ENCODE results near the gene SUB1.
"Not testable (repeated sequence)": the region's sequence is repeated elsewhere in the genome, so short reads cannot be mapped to it uniquely, and the experiment has no call there.

The SUB1 gene

GRCh38 chr5:32601623-32602295, 16.4 kb downstream of the SUB1 start:
- no peak for DNase-seq

DNA sequence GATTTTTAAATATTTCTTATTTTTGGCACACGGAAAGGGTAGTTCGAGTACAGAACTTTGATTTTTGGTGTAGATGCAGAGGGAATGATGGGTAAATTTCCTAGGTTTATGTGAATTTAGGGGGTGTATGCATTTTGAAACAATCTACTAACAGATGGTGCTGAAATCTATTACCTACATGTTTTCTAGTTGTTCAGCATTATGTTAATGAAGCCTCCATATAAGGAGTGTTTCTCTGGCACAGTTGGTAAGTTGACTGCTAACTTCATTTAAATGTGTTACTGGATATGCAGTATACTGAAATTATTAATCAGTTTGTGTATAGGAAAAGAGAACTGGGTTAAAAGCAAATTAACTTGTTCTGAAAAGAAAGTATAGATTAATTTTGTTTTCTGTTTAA, 17.5 kb downstream of the SUB1 start:
- DNase-seq: no peak

DNA sequence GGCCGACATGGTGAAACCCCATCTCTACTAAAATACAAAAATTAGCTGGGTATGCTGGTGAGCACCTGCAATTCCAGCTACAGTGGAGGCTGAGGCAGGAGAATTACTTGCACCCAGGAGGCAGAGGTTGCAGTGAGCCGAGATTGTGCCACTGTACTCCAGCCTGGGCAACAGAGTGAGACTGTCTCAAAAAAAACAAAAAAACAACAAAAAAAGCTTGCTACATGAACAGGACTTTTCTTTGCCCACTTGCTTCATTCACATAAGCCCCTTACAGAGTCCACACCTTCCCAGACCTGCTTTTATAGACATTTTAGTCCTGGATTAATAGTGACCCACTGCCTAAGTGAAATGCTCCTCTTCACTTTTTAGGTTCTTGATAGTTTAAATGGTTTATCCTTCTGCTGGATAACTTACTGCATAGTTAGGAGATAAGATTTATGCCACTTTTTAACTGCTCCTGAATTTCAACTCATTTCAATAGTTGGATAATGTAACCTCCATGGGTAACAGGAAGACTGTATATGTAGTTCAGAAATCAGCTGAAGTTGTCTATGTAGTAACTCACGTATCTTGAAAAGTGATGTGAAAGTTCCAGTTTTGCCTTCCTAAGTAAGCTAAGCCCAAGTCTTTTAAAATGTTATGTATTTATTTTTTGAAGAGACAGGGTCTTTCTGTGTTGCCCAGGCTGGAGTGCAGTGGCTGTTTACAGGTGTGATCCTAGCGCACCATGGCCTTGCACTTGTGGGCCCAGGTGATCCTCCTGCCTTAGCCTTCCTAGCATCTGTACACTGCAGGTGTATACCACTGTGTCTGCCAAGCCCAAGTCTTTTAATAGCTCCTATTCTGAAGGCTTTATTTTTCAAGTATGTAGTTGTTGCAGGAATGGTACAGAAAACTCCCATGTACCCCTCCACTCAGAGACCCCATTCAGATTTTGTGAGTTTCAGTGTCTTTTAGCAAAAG, 19.7 kb downstream of the SUB1 start:
- no peak for DNase-seq

DNA sequence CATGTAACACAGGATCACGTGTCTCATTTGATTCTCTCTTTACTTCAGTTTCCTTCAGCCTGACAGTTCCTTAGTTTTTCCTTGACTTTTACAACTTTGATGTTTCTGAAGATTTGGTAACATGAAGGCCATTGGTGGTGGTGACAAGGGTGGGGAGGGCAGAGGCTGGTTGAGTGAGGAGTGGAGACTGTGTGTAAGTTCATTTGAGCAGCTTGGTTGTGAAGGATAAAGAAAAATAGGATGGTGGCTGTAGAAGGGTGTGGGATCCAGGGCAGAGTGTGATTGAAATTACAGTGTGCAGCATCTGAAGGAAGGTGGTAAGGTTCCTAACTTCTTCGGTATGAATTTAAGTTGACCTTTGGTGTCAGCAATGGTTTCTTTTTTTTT, 20.4 kb downstream of the SUB1 start:
- DNase-seq: no peak

DNA sequence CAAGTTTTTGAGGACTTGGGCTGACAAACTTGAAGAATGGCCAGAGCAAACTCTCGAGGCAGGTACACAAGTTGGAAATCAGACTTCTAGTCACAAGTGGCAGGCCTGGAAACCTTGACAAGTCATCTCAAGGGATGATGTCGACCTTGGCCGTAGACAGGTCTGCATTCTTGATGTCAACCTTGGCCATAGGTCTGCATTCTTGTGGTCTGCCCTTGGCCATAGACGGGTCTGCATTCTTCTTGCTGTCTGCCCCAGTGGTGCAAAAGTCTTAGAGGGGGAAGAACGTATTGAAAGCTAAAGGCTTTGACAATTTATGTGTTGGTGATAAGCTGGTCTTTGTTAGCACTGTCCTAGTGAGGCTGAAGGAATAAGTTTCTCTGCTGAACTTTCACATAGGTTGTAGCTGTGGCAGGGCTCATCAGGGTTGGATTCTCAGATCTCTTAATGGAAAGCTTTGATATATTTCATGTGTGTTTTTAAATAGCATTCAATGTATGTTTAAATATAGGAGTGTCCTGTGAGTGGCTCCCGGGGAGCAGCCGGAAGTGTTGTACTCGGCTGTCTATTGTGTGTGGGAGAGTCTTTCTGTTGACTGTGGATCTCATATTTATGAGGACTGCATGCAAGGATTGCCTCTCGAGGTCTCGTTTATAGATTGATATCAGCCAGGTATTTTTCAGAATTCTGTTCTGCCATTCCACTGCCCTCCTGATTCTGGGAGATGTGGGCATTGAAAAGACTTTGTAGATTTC, 27.0 kb downstream of the SUB1 start:
- DNase-seq: no peak

GRCh38 chr5:32613050-32613672, 27.8 kb downstream of the SUB1 start:
- DNase-seq: peak; percentile 87

DNA sequence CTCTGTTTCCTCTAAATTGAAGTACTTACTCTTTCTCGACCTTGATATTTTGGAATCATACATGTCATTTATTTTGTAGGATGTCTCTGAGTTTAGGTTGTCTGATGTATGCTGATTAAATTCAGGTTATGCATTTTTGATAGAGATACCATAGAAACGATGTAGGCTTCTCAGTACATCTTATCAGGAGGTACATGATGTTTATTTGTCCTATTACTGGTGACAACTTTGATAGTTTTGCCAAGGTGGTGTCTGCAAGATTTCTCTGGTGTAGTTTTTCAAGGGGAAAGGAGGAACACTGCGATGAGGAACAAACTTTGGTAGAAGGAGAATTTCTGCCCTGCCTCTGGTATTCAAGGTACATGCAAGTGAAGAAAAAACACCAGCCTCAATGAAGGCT, 29.9 kb downstream of the SUB1 start:
- no peak for DNase-seq

GRCh38 chr5:32618962-32619361, 33.6 kb downstream of the SUB1 start:
- no peak for DNase-seq

DNA sequence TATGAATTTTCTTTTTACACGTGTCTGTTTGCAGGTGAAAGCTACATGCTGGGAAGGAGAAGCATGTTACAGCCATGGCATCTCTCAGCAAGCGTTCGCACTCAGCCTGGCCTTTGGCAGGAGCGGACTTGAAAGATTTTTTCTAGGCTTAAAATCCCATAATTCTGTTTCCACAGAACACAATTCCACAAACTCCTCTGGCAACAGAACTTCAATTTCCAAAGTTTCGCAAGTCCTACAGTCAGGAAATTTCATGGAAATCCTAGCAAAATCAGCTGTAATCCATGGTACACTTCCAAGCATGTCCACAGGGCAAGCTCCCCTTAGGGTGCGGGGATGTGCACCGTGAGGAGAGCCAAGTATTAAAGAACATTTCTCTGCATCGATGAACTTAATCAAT, 35.9 kb downstream of the SUB1 start:
- DNase-seq: no peak

- DNase-seq: no peak
These were observed 39.7 kb downstream of the SUB1 start for GRCh38 chr5:32625106-32625505.

DNA sequence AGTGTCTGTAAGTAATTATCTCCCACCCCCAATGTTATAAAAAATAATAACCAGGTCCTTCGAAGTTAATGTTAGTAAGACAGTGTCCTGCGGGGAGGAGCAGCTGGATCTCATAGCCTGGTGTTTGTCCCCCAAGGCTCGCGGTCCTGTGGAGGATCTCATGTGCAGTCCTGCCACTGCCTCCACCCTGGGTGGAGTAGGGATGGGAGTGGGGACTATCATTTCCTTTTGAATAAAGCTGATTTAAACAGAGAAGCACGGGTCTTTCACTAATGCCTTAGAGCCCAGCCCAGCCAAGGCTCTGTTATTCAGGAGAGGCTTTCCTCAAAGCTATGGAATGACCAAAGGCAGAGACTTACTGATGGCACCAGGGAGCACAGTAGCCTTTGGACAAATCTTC, 40.2 kb downstream of the SUB1 start:
- no peak for DNase-seq

DNA sequence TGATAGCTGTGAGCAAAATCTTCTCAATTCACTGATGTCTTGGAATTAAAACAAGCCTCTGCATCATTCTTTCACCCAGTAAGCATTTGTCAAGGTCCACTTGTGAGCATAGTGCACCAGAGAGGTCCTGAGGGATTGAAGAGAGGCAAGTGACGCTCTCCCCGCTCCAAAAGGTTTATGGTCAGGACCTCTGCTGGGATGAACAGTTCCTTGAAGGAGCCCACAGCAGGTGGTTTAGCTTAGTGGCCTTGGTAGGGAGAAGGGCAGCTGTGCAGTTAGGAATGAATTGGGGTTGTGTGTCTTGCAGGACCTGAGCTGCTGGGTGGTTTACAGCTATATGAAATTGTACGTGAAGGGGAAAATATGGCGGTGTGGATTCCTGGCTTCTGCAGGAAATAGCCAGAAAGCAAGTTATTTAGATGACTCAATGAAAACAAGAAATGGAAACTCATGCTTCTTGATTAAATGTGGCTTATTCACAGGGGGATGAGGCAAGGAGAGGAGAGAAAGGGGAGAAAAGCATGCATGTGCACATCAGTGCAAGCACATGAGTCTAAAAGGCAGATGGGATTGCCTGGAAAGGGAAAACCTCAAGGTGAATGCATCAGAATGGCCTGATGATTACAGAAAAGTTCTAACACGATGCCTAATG, 42.0 kb downstream of the SUB1 start:
- DNase-seq: no peak

GRCh38 chr5:32628049-32628844, 42.9 kb downstream of the SUB1 start:
- no peak for DNase-seq

DNA sequence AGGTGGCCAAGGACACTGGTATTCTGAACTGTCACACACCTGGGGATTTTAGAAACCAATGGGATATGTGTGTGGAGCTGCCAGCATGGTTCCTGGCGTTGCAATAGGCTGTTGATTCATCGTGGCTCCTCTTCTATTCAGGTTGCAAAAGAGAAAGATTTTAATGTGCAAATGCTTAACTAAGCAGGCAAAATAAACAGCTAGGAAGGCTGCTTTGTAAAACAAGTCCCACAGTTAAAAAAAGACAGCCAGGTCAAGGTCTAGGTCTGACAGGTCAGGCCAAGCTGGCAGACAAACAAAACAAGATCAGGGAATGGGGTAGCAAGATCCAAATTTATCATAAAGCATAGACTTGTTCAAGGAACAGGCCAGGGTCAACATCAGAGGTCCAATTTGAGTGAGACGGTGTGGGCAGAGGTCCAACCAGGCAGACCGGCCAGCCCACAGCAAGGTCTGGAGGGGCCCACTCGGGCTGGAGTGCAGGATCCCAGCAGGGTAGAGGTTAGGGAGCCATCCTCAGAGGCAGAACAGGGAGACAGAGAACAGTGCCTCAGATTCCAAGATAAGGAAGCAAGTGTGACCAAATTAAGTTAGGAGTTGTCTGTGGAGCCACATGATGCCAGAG, 45.6 kb downstream of the SUB1 start:
- no peak for DNase-seq

DNA sequence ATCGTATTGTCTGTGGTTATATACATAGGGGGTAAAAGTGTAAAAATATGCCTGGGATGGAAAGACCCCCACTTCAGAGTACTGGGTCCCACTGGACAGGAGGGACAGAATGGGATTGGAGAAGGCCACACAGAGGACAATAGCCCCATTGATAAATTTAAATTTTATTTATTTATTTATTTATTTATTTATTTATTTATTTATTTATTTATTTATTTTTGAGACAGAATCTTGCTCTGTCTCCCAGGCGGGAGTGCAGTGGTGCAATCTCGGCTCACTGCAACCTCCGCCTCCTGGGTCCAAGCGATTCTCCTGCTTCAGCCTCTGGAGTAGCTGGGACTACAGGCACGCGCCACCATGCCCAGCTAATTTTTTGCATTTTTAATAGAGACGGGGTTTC, 47.7 kb downstream of the SUB1 start:
- not testable (repeated sequence) for DNase-seq

DNA sequence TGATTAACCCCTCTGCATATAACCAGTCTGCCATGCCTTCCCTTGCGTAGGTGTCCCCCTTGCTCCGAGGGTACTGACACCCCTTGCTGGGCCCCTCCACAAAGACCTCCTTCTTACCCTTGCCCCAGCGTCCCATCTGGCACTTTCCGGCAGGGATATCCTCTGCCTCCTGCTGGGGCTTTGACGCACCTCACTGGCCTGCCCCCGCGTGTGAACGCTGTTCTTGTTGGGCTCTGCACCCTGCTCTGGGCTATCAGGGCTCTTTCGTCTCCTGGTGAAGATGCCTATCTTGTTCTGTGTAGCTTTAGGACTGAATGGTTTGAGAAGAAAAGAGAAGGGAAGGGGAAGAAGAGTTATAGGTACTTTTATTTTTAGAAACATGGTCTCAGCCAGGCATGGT, 53.0 kb downstream of the SUB1 start:
- DNase-seq: no peak

DNA sequence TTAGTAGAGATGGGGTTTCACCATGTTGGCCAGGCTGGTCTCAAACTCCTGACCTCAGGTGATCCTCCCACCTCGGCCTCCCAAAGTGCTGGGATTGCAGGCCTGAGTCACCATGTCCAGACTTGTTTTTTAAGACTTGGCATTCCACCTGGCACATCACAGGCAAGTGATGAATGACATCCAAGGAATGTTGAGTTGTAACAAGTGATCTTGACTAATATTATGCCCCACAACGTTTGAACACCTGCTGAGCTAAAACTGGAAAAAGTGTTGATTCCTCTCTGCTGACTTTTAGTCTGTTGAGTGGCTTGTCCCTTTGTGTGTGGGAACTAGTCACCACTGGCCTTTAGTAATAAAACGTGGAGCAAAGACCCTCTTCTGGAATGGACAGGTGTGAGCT, 54.6 kb downstream of the SUB1 start:
- no peak for DNase-seq

DNA sequence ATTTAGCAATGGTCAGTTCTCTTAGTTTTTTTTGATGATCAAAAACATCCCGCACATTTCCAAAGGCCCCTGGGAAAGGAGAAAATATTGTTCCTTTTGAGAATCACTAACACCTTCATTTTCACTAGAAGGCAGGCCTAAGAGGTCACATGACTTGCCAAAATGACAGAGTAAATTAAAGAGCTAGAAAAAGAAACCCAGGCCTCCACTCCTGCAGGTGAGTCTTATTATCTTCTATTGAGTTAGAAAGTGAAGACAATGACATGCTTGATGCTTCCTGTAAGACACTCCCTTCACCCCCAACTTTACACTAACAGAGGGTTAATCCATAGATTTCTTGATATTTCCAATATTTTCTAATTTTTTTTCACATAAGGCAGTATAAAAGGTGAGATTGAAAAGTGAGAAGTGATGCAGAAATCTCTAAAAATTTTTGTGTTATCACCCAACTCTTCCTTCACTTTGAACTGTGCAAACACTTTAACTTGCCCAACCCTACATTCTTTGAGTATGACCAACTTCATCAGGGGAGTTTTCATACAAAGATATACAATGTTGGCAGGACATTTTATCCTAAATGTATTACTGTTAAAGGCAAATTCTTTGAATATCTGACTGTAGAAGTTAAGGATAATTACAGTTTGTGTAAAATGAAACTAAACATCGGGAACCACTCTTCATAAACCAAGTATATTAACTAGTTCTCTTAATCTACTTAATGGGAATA, 57.1 kb downstream of the SUB1 start:
- no peak for DNase-seq

DNA sequence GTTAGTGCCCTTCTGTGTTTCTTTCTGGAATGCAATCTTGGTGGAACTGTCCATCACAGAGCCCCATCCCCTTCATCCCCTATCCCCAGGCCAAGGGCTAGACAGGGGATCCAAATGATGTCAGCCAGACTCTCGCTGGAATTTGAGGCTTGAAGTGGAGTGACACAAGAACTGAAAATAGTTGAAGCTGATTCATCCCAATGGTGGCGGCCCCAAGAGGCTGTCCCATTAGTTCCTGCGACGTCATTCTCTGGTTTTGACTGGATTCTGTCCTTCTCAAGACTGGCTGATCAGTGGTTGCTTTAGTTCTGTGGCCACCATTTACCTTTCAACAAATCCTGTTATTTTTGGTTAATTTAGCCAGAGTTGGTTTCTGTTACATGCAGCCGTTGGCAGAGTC, 59.9 kb downstream of the SUB1 start:
- no peak for DNase-seq

All from activated naive CD4-positive, alpha-beta T cell treated with Interleukin-2 at 50 U/mL for 16 hours (primary cell).